ENCODE measurements around the gene TRIM34.
"Not testable (repeated sequence)": the region's sequence is repeated elsewhere in the genome, so short reads cannot be mapped to it uniquely, and the experiment has no call there.

The TRIM34 gene

DNA sequence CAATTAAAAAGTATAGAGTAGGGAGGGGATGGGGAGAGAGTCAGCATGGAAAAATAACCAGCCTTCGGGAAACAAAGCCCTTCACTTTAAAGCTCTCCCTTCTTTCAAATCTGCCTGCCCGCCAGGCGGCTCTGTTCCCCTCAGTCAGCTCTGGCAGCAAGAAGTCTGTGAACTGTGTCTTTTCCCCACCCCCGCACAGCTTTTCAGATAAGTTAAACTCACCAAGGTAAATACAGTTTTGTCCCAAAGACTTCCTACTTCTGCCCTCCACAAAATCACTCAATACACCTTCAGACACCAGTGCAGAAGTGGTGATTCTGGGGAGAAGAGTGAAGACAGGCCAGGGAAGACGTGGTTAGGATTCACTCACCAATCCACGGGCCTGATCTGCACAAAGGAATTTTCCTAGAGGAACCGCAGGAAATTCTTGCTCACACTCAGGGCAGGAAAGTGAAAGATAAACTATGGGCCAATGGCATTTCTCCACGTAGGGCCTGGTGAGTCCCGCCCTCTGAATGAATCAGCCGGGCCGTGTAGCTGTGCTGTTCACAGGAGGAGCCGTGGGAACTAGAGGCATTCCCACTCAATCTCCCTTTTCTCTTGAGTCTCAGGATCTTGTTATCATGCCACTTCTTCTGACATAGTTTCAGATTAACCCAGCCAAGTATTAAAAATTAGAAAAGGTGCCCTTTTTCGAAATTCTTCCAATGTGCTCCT, 60.0 kb downstream of the TRIM34 start, which contains the start of gene TRIM5:
Gene TRIM5, minus strand, starts transcription at position 429 of the 717 bp plus-strand sequence. CDS start 4,897 bp downstream, outside the sequence.
- DNase-seq (ENCODE audit: low read depth): peak; percentile 97

DNA sequence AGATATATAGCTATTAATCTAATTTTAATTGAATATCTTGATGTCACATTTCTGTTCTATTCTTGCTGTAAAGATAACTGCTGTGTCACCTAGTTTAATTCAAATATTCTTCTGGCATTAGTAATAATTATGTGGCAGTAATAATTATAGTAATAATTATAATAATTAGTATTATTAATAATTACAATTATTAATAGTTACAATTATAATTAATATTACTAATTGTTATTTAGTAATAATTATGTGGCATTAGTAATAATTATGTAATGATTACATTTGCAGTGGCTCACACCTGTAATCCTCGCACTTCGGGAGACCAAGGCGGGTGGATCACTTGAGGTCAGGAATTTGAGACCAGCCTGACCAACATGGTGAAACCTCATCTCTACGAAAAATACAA, 61.6 kb downstream of the TRIM34 start:
- DNase-seq (ENCODE audit: low read depth): no peak

DNA sequence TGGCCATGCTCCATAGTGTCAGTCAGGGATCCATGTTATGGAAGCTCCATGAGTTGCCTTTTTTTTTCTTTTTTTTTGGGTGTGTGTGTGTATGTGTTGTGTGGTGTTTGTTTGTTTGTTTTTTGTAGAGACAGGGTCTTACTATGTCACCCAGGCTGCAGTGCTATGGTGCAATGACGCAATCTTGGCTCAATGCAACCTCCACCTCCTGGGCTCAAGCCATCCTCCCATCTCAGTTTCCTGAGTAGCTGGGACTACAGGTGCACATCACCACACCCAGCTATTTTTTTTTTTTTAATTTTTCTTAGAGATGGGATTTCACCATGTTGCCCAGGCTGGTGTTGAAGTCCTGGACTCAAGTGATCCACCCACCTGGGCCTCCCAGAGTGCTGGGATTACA, 63.7 kb downstream of the TRIM34 start:
- DNase-seq (ENCODE audit: low read depth): no peak

DNA sequence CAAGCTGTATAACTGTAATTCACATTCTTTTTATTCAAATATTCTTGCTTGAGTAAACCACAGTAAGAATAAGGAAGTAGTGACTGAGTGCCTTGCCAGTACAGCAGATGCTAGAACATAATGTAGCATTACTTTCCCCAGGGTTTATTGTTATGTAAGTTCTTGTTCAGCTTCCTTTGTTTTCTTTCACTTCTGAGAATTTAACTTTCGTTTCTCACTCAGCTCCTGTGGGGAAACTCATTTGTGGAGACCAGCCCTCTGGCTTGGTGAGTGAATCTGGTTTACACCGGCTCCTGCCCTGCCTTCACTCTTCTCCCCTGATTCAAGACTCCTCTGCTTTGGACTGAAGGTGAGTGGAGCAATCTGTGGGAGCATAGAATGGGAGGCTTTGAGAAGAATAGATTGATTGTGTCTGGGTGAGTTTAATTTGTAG, 64.8 kb downstream of the TRIM34 start, which contains the start of gene TRIM22:
Gene TRIM22, plus strand, starts transcription at position 240 of the 433 bp plus-strand sequence. CDS start 6,443 bp downstream, outside the sequence.
- DNase-seq (ENCODE audit: low read depth): peak; percentile 47

DNA sequence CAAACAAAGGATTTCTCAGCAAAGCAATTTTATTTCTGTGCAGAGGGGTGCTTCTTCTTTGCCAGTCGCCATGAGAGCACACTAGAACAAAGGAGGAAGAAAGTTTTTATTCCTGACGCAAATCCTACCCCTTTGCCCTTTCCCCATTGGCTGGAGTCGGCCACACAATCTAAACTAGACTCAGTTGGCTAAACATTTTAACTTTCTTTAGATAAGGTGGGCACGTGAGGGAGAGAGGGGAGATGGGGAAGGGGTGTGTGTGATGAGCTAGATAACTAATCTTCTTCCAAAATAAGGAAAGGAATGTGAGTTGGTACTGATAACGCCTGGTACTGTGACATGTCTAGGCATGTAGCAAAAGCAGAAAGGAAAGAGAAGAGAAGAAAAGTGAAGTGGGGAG, 65.4 kb downstream of the TRIM34 start:
- no peak for DNase-seq (ENCODE audit: low read depth)

DNA sequence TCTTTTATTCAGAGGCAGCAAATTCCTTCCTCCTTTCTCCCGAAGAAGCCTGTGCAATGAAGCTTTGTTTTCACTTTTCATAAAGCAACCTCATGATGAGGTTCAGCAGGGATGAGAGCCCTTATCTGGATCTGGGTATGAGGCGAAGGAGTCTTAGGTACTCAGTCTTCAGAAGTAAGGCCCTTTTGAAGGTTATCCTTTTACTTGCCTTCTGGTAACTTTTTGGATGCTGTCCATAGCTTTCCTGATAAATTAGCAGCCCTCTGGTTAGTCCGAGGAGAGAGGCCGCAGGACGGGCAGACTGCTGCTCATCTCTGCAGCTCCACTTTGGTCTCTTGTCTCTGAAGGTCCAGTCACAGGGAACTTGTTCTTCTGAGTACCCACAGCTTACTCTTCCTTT, 65.9 kb downstream of the TRIM34 start:
- no peak for DNase-seq (ENCODE audit: low read depth)

DNA sequence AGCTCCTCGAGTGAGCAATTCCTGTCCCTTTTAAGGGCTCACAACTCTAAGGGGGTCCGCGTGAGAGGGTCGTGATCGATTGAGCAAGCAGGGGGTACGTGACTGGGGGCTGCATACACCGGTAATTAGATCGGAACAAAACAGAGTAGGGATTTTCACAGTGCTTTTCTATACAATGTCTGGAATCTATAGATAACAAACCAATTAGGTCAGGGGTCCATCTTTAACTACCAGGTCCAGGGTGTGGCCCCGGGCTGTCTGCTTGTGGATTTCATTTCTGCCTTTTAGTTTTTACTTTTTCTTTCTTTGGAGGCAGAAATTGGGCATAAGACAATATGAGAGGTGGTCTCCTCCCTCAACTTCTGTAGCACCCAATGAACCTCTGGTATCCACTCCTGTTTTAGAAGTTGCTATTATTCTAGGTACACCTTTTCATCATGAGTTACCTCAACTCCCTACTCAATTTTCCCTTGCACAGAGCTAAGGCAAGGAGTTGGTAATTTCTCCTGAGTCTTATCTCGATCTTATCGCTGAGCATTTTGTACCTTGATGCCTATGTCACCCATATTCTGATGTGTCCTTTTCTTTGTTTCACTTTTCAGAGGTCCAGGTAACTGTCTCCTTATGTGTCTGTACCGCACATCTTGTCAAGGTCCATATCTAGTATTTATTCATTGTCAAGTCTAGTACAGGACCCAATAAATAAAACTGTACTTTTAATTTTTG, 66.6 kb downstream of the TRIM34 start:
- not testable (repeated sequence) for DNase-seq (ENCODE audit: low read depth)

DNA sequence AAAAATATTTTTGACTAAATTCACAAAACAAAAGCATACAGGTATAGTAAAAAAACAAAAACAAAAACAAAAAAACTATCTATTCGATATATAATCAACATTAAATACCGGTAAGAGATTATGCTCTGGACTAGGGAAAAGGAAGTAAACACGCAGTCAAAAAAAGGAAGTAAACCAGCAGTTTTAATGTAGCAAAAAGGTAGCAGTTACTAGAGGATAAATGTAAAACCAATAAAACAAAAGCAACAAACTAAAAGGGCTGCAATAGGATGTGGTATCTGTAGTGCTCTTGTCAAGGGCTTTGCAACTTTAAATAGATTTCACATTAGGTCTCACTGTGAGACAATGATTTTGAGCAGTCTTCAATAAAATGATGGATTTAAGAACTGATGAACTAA, 67.2 kb downstream of the TRIM34 start:
- DNase-seq (ENCODE audit: low read depth): no peak

All from ELR (cell line).